GM23248 (cell line): ENCODE results near the gene PTCD2. TPM values are rescaled to one million over a fixed set of nuclear protein-coding genes. Genes with fewer than 3 reads are reported as not detected.
A peak's percentile ranks its signal among the peaks of the same experiment; 100 is the strongest.

Source experiments
- DNase-seq: peaks from one replicate; pipeline ENCODE4 v3.0.0-alpha.2; 2015
- H2AFZ ChIP-seq: fragments of 200-600 bp; sonication (generic); 2 replicates; pipeline ENCODE4 v1.6.1; 2016; ENCODE audit warnings: antibody characterized with exemption
- H3F3A ChIP-seq: fragments of 200-600 bp; sonication (generic); 2 replicates; pipeline ENCODE4 v1.6.1; 2016; ENCODE audit warnings: mild to moderate bottlenecking, antibody characterized with exemption, mixed run types; ENCODE audit not compliant: insufficient read depth
- H3K27ac ChIP-seq: fragments of 200-600 bp; sonication (generic); 2 replicates; pipeline ENCODE4 v1.5.1; 2016; ENCODE audit warnings: mild to moderate bottlenecking
- H3K27me3 ChIP-seq: fragments of 200-600 bp; sonication (generic); replicated peaks from 2 replicates; pipeline ENCODE4 v1.6.1; 2016; ENCODE audit warnings: mild to moderate bottlenecking; ENCODE audit not compliant: insufficient read depth
- H3K36me3 ChIP-seq: fragments of 200-600 bp; sonication (generic); 2 replicates; pipeline ENCODE4 v1.6.1; 2016; ENCODE audit warnings: low read depth, mild to moderate bottlenecking
- H3K4me1 ChIP-seq: fragments of 200-600 bp; sonication (generic); 2 replicates; pipeline ENCODE4 v1.6.1; 2016; ENCODE audit warnings: mild to moderate bottlenecking; ENCODE audit not compliant: insufficient read depth
- H3K4me2 ChIP-seq: fragments of 200-600 bp; sonication (generic); one replicate; pipeline ENCODE4 v1.6.1; 2016; ENCODE audit warnings: mild to moderate bottlenecking; ENCODE audit not compliant: unreplicated experiment
- H3K4me3 ChIP-seq: fragments of 200-600 bp; sonication (generic); 2 replicates; pipeline ENCODE4 v1.5.1; 2016; ENCODE audit warnings: mild to moderate bottlenecking
- H3K79me2 ChIP-seq: fragments of 200-600 bp; sonication (generic); 2 replicates; pipeline ENCODE4 v1.6.1; 2016; ENCODE audit warnings: mild to moderate bottlenecking; ENCODE audit not compliant: insufficient read depth
- H3K9ac ChIP-seq: fragments of 200-600 bp; sonication (generic); 2 replicates; pipeline ENCODE4 v1.6.1; 2016; ENCODE audit warnings: mild to moderate bottlenecking
- H3K9me2 ChIP-seq: fragments of 200-600 bp; sonication (generic); 2 replicates; pipeline ENCODE4 v1.6.1; 2016; ENCODE audit warnings: mixed run types, mild to moderate bottlenecking, moderate library complexity; ENCODE audit not compliant: insufficient read depth
- H3K9me3 ChIP-seq: fragments of 200-600 bp; sonication (generic); one replicate; pipeline ENCODE4 v1.6.1; 2017; ENCODE audit warnings: low read depth
- H4K20me1 ChIP-seq: fragments of 200-600 bp; sonication (generic); 2 replicates; pipeline ENCODE4 v1.6.0; 2016; ENCODE audit not compliant: insufficient read depth
- EZH2 ChIP-seq: fragments of 200-600 bp; sonication (generic); IDR thresholded peaks from 2 replicates; pipeline ENCODE4 v1.6.1; 2018; ENCODE audit warnings: antibody characterized with exemption, mild to moderate bottlenecking; ENCODE audit not compliant: insufficient read depth, poor library complexity, severe bottlenecking
- EZH2phosphoT487 ChIP-seq: fragments of 200-600 bp; sonication (generic); IDR thresholded peaks from 2 replicates; pipeline ENCODE4 v1.6.1; 2018; ENCODE audit warnings: antibody characterized with exemption, moderate library complexity, mild to moderate bottlenecking, low read depth; ENCODE audit not compliant: insufficient read depth
- WGBS, 2 experiments: methylation state at CpG; one replicate each; pipeline ENCODE4 v1.1.6; 2015 to 2017; ENCODE audit warnings: low lambda C conversion rate in 2 of 2, low coverage in 1 of 2; ENCODE audit errors: missing lambda C conversion rate in 2 of 2; 5-methylcytosine and 5-hydroxymethylcytosine counted together
- in situ Hi-C: fragments of 300-500 bp; cut with MboI; formaldehyde crosslinking; loops from 2 replicates; pipeline ENCODE4 v1.15.0; 2020
- polyA plus RNA-seq: library from polyadenylated mRNA; unstranded; fragments of >200 nt; fragmentation: Nextera tagmentation; extraction: Ambion mirVana; gene quantifications from 2 replicates; pipeline ENCODE4 v1.2.1, GENCODE V29; 2016
- total RNA-seq: library from RNA; depleted of rRNA; stranded (reverse); fragments of >200 nt; shearing (Covaris generic); gene quantifications from 2 replicates; pipeline ENCODE4 v1.2.3, GENCODE V29; 2014

PTCD2 gene
- total and polyA plus RNA-seq, 2 experiments from 2014 or later, result 11.1 to 15.5 TPM

DNA sequence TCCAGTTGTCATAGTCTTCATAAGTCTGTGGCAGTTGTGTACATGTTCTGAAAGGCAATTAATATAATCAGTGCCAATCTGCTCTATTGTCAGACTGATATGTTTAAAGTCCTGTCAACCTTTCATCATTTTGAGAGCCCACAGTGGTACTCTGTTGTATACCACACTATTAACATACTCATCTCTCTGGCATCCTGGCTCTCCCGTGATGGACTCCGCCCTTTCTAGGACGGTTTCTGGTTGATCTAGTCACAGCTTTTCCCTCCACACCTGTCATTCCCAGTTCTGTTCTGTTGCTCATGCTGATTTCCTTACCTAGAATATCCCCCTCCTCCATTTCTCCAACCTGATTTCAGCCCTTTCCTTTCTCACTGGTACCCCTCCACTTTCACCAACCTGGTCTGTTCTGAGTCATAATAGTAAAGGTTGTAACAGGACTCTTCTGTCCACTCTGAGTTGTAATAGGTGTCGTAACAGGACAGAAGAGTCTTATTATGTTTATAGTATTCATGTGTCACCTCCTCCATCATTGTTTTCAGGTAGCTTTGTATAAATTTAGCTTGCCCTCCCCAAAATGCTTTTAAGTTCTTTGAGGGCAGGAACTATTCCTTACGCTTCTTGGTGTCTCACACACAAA lies 4.1 kb downstream of the PTCD2 start:
- H3K9me2 ChIP-seq, result no peaks in the 10 kb centered on the region
- H3K79me2 ChIP-seq, result peaks cover 21% of the 10 kb centered on the region
- peaks cover 13% of the 10 kb centered on the region for H3K36me3 ChIP-seq
- H2AFZ ChIP-seq, result no peak overlapping the region
- H3K27me3 ChIP-seq, result no peaks in the 10 kb centered on the region
- H3K9ac ChIP-seq, result no peak overlapping the region
- H4K20me1 ChIP-seq, result no peaks in the 10 kb centered on the region
- H3K9me3 ChIP-seq, result no peaks in the 10 kb centered on the region
- WGBS, 2 experiments, result 81 to 84% methylated on average over 5 of the region's 5 CpGs
- DNase-seq, result peak; percentile 13
- in situ Hi-C loops, result no loop called here
- H3F3A ChIP-seq, result peaks cover 25% of the 10 kb centered on the region
- no peak overlapping the region for H3K27ac ChIP-seq
- no peak for TF ChIP-seq EZH2phosphoT487
- TF ChIP-seq EZH2, result no peak
- H3K4me3 ChIP-seq, result no peak overlapping the region
- no peak overlapping the region for H3K4me2 ChIP-seq
- peaks cover 40% of the 10 kb centered on the region for H3K4me1 ChIP-seq

- H3K79me2 ChIP-seq, result peaks cover 12% of the 10 kb centered on the region
- TF ChIP-seq EZH2, result no peak
- no peak for TF ChIP-seq EZH2phosphoT487
- no peaks in the 10 kb centered on the region for H3K9me2 ChIP-seq
- H3K9ac ChIP-seq, result peak overlapping the region; percentile 55
- no peaks in the 10 kb centered on the region for H3K9me3 ChIP-seq
- peaks cover 40% of the 10 kb centered on the region for H3K4me1 ChIP-seq
- H2AFZ ChIP-seq, result peak overlapping the region; percentile 55
- no peaks in the 10 kb centered on the region for H4K20me1 ChIP-seq
- peak overlapping the region; percentile 40 for H3K4me3 ChIP-seq
- peak overlapping the region; percentile 81 for H3K4me2 ChIP-seq
- peaks cover 26% of the 10 kb centered on the region for H3K36me3 ChIP-seq
- H3F3A ChIP-seq, result peaks cover 25% of the 10 kb centered on the region
- H3K27ac ChIP-seq, result peak overlapping the region; percentile 81
- DNase-seq, result peak; percentile 84
- in situ Hi-C loops, result no loop called here
- 0 to 3% methylated on average over 4 of the region's 4 CpGs for WGBS, 2 experiments
- H3K27me3 ChIP-seq, result no peaks in the 10 kb centered on the region
Observed at GRCh38 chr5:72325566-72326305, 5.6 kb downstream of the PTCD2 start.

GRCh38 chr5:72326306-72326649 lies 6.1 kb downstream of the PTCD2 start:
- H3K9ac ChIP-seq, result peak overlapping the region; percentile 51
- WGBS, 2 experiments, result 72 to 82% methylated on average over 2 of the region's 2 CpGs
- no peak for DNase-seq
- H3K79me2 ChIP-seq, result peaks cover 6% of the 10 kb centered on the region
- in situ Hi-C loops, result no loop called here
- H2AFZ ChIP-seq, result peak overlapping the region; percentile 55; the same call in 1 of the 2 replicates
- TF ChIP-seq EZH2, result no peak
- TF ChIP-seq EZH2phosphoT487, result no peak
- no peaks in the 10 kb centered on the region for H4K20me1 ChIP-seq
- no peaks in the 10 kb centered on the region for H3K9me3 ChIP-seq
- H3K9me2 ChIP-seq, result no peaks in the 10 kb centered on the region
- H3K4me2 ChIP-seq, result peak overlapping the region; percentile 81
- H3K4me3 ChIP-seq, result peak overlapping the region; percentile 40
- peaks cover 35% of the 10 kb centered on the region for H3K4me1 ChIP-seq
- H3K36me3 ChIP-seq, result peaks cover 31% of the 10 kb centered on the region
- peak overlapping the region; percentile 81 for H3K27ac ChIP-seq
- peaks cover 25% of the 10 kb centered on the region for H3F3A ChIP-seq
- H3K27me3 ChIP-seq, result no peaks in the 10 kb centered on the region

DNA sequence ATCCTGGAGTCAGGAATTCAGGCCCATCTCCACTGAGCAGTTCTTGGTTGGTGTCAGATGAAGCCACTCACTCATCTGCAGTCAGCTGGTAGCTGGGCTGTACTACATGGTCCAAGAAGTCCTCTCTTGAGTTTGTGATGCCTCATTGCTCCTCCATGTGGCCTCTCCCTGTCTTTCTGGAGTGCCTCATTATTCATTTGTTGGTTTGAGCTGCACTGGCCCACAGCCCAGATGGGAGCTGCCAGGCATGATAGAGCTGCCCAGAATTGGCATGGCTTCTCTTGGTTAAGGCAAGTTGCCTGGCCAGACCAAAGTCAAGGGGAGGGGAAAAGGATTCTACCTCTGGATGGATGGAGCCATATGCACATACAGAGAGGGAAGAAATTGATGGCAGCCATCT lies 8.0 kb downstream of the PTCD2 start:
- Histone ChIP-seq H3K9ac (no peak overlapping the region), H3K79me2 (no peaks in the 10 kb centered on the region), H3K27me3 (no peaks in the 10 kb centered on the region), H3K27ac (no peak overlapping the region), H3K4me3 (no peak overlapping the region), H3K9me2 (no peaks in the 10 kb centered on the region), H2AFZ (no peak overlapping the region), H3K36me3 (peaks cover 36% of the 10 kb centered on the region), H4K20me1 (no peaks in the 10 kb centered on the region), H3F3A (peaks cover 25% of the 10 kb centered on the region), H3K4me1 (peaks cover 34% of the 10 kb centered on the region), H3K9me3 (no peaks in the 10 kb centered on the region), H3K4me2 (no peak overlapping the region)
- no peak for TF ChIP-seq EZH2phosphoT487
- TF ChIP-seq EZH2, result no peak
- peak; percentile 68 for DNase-seq
- in situ Hi-C loops, result no loop called here
